PC-3 (cell line): ENCODE data around the gene IRF1. TPM values are rescaled to one million over a fixed set of nuclear protein-coding genes. Genes with fewer than 3 reads are reported as not detected.
A peak's percentile ranks its signal among the peaks of the same experiment; 100 is the strongest.

ENCODE experiments used
- ATAC-seq: fragments of 200-7000 bp; cut with Tn5 transposase; 2 replicates; pipeline ENCODE4 v1.9.1; 2020; ENCODE audit warnings: mild to moderate bottlenecking, moderate library complexity
- BruUV-seq: library from RNA; stranded (reverse); fragments of 400-500 nt; replicated peaks from 2 replicates; lab custom pipeline; 2021; lab: Mats Ljungman, UMichigan
- CTCF ChIA-PET: fragments of 300-600 bp; sonication (Branson Sonifier 250); formaldehyde crosslinking; loops from one replicate; lab custom pipeline; 2022; ENCODE audit warnings: antibody characterized with exemption; lab: Charles Lee
- POLR2A ChIA-PET: fragments of 300-600 bp; sonication (Branson Sonifier 250); formaldehyde crosslinking; loops from one replicate; lab custom pipeline; 2022; ENCODE audit warnings: antibody characterized with exemption; ENCODE audit not compliant: unreplicated experiment; lab: Charles Lee
- DNase-seq: peaks from one replicate; pipeline ENCODE4 v3.0.0-alpha.2; 2015
- H2AFZ ChIP-seq: fragments of 300-600 bp; sonication (generic); 2 replicates; pipeline ENCODE4 v1.6.0; 2016; ENCODE audit warnings: antibody characterized with exemption, low read length
- H3F3A ChIP-seq: fragments of 300-600 bp; sonication (generic); one replicate; pipeline ENCODE4 v1.6.0; 2017; ENCODE audit warnings: antibody characterized with exemption, low read length, control low read depth, mild to moderate bottlenecking; ENCODE audit not compliant: unreplicated experiment
- H3K27ac ChIP-seq: fragments of 300-600 bp; sonication (generic); 2 replicates; pipeline ENCODE4 v1.5.1; 2016; ENCODE audit warnings: mild to moderate bottlenecking, low read length
- H3K27me3 ChIP-seq: fragments of 300-600 bp; sonication (generic); 2 replicates; pipeline ENCODE4 v1.6.1; 2016; ENCODE audit warnings: low read length, mixed read lengths
- H3K36me3 ChIP-seq: fragments of 300-600 bp; sonication (generic); 2 replicates; pipeline ENCODE4 v1.6.1; 2016; ENCODE audit warnings: low read depth, mixed run types, low read length, mixed read lengths
- H3K4me1 ChIP-seq: fragments of 300-600 bp; sonication (generic); 2 replicates; pipeline ENCODE4 v1.5.1; 2016; ENCODE audit warnings: low read length; ENCODE audit not compliant: insufficient read depth
- H3K4me2 ChIP-seq: fragments of 300-600 bp; sonication (generic); 2 replicates; pipeline ENCODE4 v1.6.0; 2016; ENCODE audit warnings: low read length
- H3K4me3 ChIP-seq: fragments of 300-600 bp; sonication (generic); 2 replicates; pipeline ENCODE4 v1.5.1; 2016; ENCODE audit warnings: mild to moderate bottlenecking, low read length, mixed read lengths
- H3K79me2 ChIP-seq: fragments of 300-600 bp; sonication (generic); 2 replicates; pipeline ENCODE4 v1.6.1; 2017; ENCODE audit warnings: low read length, mixed read lengths
- H3K9ac ChIP-seq: fragments of 300-600 bp; sonication (generic); 2 replicates; pipeline ENCODE4 v1.6.0; 2016; ENCODE audit warnings: mild to moderate bottlenecking, low read length
- H3K9me2 ChIP-seq: fragments of 300-600 bp; sonication (generic); replicated peaks from 2 replicates; pipeline ENCODE4 v1.6.1; 2016; ENCODE audit warnings: mixed run types, low read length, mixed read lengths
- H3K9me3 ChIP-seq: fragments of 300-600 bp; sonication (generic); 2 replicates; pipeline ENCODE4 v1.6.1; 2016; ENCODE audit warnings: low read length, mixed read lengths
- H4K20me1 ChIP-seq: fragments of 300-600 bp; sonication (generic); 2 replicates; pipeline ENCODE4 v1.6.1; 2016; ENCODE audit warnings: low read length, mixed read lengths
- EZH2 ChIP-seq: fragments of 300-600 bp; sonication (generic); IDR thresholded peaks from one replicate; pipeline ENCODE4 v1.6.1; 2017; ENCODE audit warnings: antibody characterized with exemption, mild to moderate bottlenecking, low read length; ENCODE audit not compliant: unreplicated experiment
- EZH2phosphoT487 ChIP-seq: fragments of 300-600 bp; sonication (generic); IDR thresholded peaks from 2 replicates; pipeline ENCODE4 v1.6.1; 2018; ENCODE audit warnings: mild to moderate bottlenecking, antibody characterized with exemption, low read length, borderline replicate concordance
- intact Hi-C: fragments of 100-400 bp; cut with micrococcal nuclease; formaldehyde crosslinking; loops from 2 replicates; pipeline ENCODE4 v1.9.0; 2023
- total RNA-seq: library from RNA; depleted of rRNA; stranded (reverse); fragments of >200 nt; gene quantifications from 2 replicates; pipeline ENCODE4 v1.2.3, GENCODE V29; 2014
- TF ChIP-seq, protein P1 (sequence below): fragments of 300-600 bp; sonication (generic); conservative IDR thresholded peaks from 2 replicates; pipeline ENCODE4 v1.5.1; 2017; ENCODE audit warnings: antibody characterized with exemption, low read depth, mild to moderate bottlenecking, low read length

IRF1 gene
- total RNA-seq, 1 experiment from 2014 or later: 21.1 TPM

DNA sequence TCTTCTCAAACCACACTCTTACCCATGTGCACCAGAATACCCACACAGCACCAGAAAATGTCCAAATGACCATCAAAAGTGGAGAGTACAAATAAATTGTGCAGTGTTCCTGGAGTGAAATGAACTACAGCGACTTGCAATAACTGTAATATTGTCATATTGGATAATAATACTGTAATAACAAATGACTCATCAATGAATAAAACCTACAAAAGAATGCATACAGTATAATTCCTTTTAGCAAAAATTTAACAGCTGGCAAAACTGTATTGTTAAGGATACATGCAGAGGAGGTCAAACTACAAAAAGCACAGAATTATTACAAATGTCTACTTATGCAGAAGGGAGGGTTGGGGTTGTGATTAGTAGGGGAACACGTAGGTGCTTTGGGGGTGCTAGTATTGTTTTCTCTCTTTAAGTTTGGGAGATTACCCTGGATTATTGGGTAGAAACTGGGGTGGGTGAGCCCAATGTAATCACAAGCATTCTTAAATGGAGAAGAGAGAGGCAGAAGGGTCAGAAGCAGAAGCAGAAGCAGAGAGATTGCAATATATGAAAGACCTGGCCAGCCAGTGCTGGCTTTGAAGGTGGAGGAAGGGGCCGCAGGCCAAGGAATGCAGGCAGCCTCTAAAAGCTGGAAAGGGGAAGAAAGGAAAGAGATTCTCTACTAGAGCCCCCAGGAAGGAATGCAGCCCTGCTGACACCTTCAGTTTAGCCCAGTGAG is 21.8 kb downstream of the IRF1 start:
- H3K79me2 ChIP-seq: no peaks in the 10 kb centered on the region
- H3K27me3 ChIP-seq: no peaks in the 10 kb centered on the region
- intact Hi-C loops: loop anchor here (10.0 kb wide), 1 partner anchor 454 kb away; the partner anchor contains the start of gene ACSL6
- BruUV-seq: no TSS peak
- ChIA-PET POLR2A (no interaction called here), CTCF (no interaction called here)
- peak; percentile 59 for ATAC-seq
- no peak overlapping the region for H3K9ac ChIP-seq
- H3K4me2 ChIP-seq: no peak overlapping the region
- H2AFZ ChIP-seq: no peak overlapping the region
- DNase-seq: peak; percentile 8
- no peaks in the 10 kb centered on the region; the same call in 1 of the 2 replicates for H3K4me1 ChIP-seq
- H3K4me3 ChIP-seq: no peak overlapping the region
- TF ChIP-seq, protein P1, sequence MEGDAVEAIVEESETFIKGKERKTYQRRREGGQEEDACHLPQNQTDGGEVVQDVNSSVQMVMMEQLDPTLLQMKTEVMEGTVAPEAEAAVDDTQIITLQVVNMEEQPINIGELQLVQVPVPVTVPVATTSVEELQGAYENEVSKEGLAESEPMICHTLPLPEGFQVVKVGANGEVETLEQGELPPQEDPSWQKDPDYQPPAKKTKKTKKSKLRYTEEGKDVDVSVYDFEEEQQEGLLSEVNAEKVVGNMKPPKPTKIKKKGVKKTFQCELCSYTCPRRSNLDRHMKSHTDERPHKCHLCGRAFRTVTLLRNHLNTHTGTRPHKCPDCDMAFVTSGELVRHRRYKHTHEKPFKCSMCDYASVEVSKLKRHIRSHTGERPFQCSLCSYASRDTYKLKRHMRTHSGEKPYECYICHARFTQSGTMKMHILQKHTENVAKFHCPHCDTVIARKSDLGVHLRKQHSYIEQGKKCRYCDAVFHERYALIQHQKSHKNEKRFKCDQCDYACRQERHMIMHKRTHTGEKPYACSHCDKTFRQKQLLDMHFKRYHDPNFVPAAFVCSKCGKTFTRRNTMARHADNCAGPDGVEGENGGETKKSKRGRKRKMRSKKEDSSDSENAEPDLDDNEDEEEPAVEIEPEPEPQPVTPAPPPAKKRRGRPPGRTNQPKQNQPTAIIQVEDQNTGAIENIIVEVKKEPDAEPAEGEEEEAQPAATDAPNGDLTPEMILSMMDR: no peak
- TF ChIP-seq EZH2 (no peak), EZH2phosphoT487 (no peak)
- H3K36me3 ChIP-seq: no peaks in the 10 kb centered on the region
- no peaks in the 10 kb centered on the region for H3F3A ChIP-seq
- no peaks in the 10 kb centered on the region for H3K9me2 ChIP-seq
- H3K27ac ChIP-seq: no peak overlapping the region
- H3K9me3 ChIP-seq: no peaks in the 10 kb centered on the region
- H4K20me1 ChIP-seq: no peaks in the 10 kb centered on the region

DNA sequence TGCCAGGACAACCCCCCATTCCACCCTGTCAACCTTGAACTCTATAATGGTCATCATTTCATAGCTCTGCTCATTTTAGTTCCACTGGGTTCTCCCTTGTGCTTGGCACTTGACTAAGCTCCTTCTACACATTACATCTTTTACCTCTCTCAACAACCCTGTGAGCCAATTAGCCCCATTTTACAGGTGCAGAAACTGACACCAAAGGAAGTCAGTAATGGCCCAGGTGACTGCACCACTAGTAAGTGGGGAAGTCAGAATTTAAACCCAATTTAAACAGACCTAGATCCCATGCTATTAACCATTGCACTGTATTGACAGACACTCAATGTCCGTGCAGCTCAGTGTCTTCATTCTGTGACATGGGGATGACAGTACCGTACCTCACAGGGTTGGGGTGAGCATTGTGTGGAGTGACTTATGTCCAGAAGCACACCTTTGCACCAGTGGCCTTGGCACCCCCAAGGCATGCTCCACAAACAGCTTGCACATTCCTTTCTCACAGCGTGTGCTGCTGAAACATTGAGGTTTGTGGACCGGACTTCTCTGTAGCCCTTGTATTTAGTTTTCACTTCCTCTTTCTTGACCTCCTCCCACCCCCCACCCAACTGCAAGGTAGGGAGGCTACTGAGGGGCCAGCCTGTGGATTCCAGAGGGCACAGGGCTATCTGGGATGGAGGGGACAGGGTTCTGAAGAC is 23.1 kb downstream of the IRF1 start:
- Histone ChIP-seq H3K27me3 (no peaks in the 10 kb centered on the region), H2AFZ (no peak overlapping the region), H3K4me1 (no peaks in the 10 kb centered on the region; the same call in 1 of the 2 replicates), H3K9ac (no peak overlapping the region), H4K20me1 (no peaks in the 10 kb centered on the region), H3F3A (no peaks in the 10 kb centered on the region), H3K27ac (no peak overlapping the region), H3K9me2 (no peaks in the 10 kb centered on the region), H3K4me3 (no peak overlapping the region), H3K36me3 (no peaks in the 10 kb centered on the region), H3K79me2 (no peaks in the 10 kb centered on the region), H3K9me3 (no peaks in the 10 kb centered on the region), H3K4me2 (no peak overlapping the region)
- BruUV-seq: no TSS peak
- TF ChIP-seq EZH2phosphoT487: no peak
- TF ChIP-seq EZH2: no peak
- POLR2A ChIA-PET: no interaction called here
- intact Hi-C loops: loop anchor here (10.0 kb wide), 1 partner anchor 453 kb away; the partner anchor contains the start of gene ACSL6
- DNase-seq: no peak
- ATAC-seq: no peak
- CTCF ChIA-PET: no interaction called here

DNA sequence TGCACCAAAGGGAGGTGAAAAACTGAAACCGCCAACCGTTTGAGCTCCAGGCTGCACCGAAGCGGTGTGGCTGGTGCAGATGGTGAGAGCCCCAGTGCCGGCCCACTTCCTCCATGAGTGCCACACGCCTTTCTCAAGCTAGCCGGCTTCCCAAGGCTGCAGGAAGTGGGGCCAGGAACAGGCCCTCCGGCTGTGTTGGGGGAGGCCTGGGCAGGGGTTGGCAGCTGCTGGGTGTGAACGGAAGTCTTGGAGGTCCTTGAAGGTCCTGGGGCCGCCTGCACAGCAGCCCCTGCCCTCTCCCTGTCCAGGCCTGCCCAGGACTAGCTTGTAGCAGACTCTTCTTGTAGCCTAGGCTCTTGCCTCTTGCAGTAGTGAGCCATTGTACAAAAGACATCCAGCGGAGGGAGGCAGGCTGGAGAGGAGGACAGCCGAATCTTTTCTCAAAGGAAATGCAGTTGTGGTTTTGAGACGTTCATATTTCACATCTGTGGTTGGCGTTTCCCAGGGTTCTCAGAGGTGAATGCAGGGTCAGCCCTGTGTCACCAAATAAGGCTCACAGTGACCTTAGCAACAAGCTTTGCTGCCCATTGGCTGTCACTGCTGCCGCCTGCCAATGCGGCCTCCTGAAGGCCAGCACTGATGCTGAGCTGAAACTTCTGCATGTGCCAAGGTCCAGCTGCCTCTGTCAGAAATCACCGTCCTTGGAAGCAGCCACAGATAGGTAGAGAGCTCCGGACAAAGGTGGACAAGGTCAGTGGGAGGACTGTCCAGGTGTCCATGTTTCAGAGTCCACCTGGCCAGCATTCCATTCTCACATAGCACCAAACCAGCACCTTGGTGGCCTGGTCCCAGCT is 23.9 kb downstream of the IRF1 start:
- no peak overlapping the region for H3K4me3 ChIP-seq
- POLR2A ChIA-PET: no interaction called here
- H4K20me1 ChIP-seq: no peaks in the 10 kb centered on the region
- H3K79me2 ChIP-seq: no peaks in the 10 kb centered on the region
- H3K9me2 ChIP-seq: no peaks in the 10 kb centered on the region
- H3K4me1 ChIP-seq: no peaks in the 10 kb centered on the region; the same call in 1 of the 2 replicates
- CTCF ChIA-PET: no interaction called here
- H3K27ac ChIP-seq: no peak overlapping the region
- no TSS peak for BruUV-seq
- H3K36me3 ChIP-seq: no peaks in the 10 kb centered on the region
- intact Hi-C loops: loop anchor here (10.0 kb wide), 1 partner anchor 452 kb away; the partner anchor contains the start of gene ACSL6
- no peak overlapping the region for H2AFZ ChIP-seq
- DNase-seq (no peak), ATAC-seq (no peak)
- TF ChIP-seq EZH2 (no peak), EZH2phosphoT487 (no peak)
- TF ChIP-seq, protein P1: no peak
- H3F3A ChIP-seq: no peaks in the 10 kb centered on the region
- no peaks in the 10 kb centered on the region for H3K9me3 ChIP-seq
- H3K27me3 ChIP-seq: no peaks in the 10 kb centered on the region
- H3K4me2 ChIP-seq: no peak overlapping the region
- no peak overlapping the region for H3K9ac ChIP-seq
